T-cell (primary cell): Measurements from ENCODE around the gene PCYOX1L. TPM values are rescaled to one million over a fixed set of nuclear protein-coding genes. Genes with fewer than 3 reads are reported as not detected.
"Not testable (repeated sequence)": the region's sequence is repeated elsewhere in the genome, so short reads cannot be mapped to it uniquely, and the experiment has no call there.

ENCODE experiments used
- ATAC-seq, 4 experiments: fragments of 200-7000 bp in 3 of 4; fragments of 150-1000 bp in 1 of 4; cut with Tn5 transposase; replicated peaks in 1 of 4; 1 replicate in 3 of 4; 2 replicates in 1 of 4; pipeline ENCODE4 v1.10.0; 2021; ENCODE audit warnings: moderate library complexity in 3 of 4, mild to moderate bottlenecking in 2 of 4, moderate number of reproducible peaks in 1 of 4
- CTCF ChIA-PET, 2 donors: fragments of 300-600 bp; sonication (Branson Sonifier 250); formaldehyde crosslinking; loops; one replicate each; lab custom pipeline; 2022; ENCODE audit warnings: antibody characterized with exemption in 2 of 2; lab: Charles Lee
- POLR2A ChIA-PET, 2 donors: fragments of 300-600 bp; sonication (Branson Sonifier 250); formaldehyde crosslinking; loops; one replicate each; lab custom pipeline; 2022; ENCODE audit warnings: antibody characterized with exemption in 2 of 2; lab: Charles Lee
- DNase-seq, 35 experiments: peaks; one replicate each; pipeline versions ENCODE4 v3.0.0 to v3.0.0-alpha.2; 2013 to 2023
- H3K27ac ChIP-seq: one replicate; pipeline ENCODE4 v1.5.1; 2013; ENCODE audit warnings: low read length
- H3K27me3 ChIP-seq, 2 experiments: replicated peaks in 1 of 2; 1 replicate in 1 of 2; 2 replicates in 1 of 2; pipeline versions ENCODE4 v1.6.1 to v1.7.0; 2013; ENCODE audit warnings: low read length in 1 of 2, mixed read lengths in 1 of 2; ENCODE audit not compliant: control insufficient read depth in 2 of 2, insufficient read depth in 2 of 2; ENCODE audit errors: extremely low read depth in 1 of 2
- H3K36me3 ChIP-seq, 2 donors: 1 replicate in 1 of 2; 2 replicates in 1 of 2; pipeline versions ENCODE4 v1.6.1 to v1.7.0; 2013; ENCODE audit warnings: low read length in 1 of 2; ENCODE audit not compliant: control insufficient read depth in 2 of 2, insufficient read depth in 1 of 2; ENCODE audit errors: extremely low read depth in 1 of 2
- H3K4me1 ChIP-seq, 2 experiments: 1 replicate in 1 of 2; 2 replicates in 1 of 2; pipeline versions ENCODE4 v1.6.1 to v1.7.0; 2013; ENCODE audit warnings: low read length in 2 of 2, mixed read lengths in 1 of 2; ENCODE audit not compliant: insufficient read depth in 2 of 2, control insufficient read depth in 1 of 2; ENCODE audit errors: extremely low read depth in 1 of 2
- H3K4me3 ChIP-seq, 2 donors: 1 replicate in 1 of 2; 2 replicates in 1 of 2; pipeline versions ENCODE4 v1.5.1 to v1.7.0; 2013; ENCODE audit warnings: mild to moderate bottlenecking in 2 of 2, low read length in 1 of 2, moderate library complexity in 1 of 2; ENCODE audit not compliant: control insufficient read depth in 1 of 2; ENCODE audit errors: extremely low read depth in 1 of 2
- H3K9me3 ChIP-seq: 2 replicates; pipeline ENCODE4 v1.7.0; 2013
- H3K27ac Mint-ChIP-seq, 2 donors: one replicate each; pipeline ENCODE4 v1.8.0; 2020 to 2021; ENCODE audit warnings: mild to moderate bottlenecking in 2 of 2, mixed read lengths in 2 of 2
- H3K27me3 Mint-ChIP-seq, 2 donors: one replicate each; pipeline ENCODE4 v1.8.0; 2021 to 2022; ENCODE audit warnings: mixed read lengths in 2 of 2
- H3K36me3 Mint-ChIP-seq: one replicate; pipeline ENCODE4 v1.8.0; 2021; ENCODE audit warnings: mixed read lengths
- H3K4me1 Mint-ChIP-seq, 3 donors: one replicate each; pipeline ENCODE4 v1.8.0; 2020 to 2022; ENCODE audit warnings: mixed read lengths in 3 of 3, mild to moderate bottlenecking in 1 of 3
- H3K4me3 Mint-ChIP-seq, 3 donors: one replicate each; pipeline ENCODE4 v1.8.0; 2020 to 2022; ENCODE audit warnings: mild to moderate bottlenecking in 3 of 3, mixed read lengths in 3 of 3, moderate library complexity in 3 of 3
- H3K9me3 Mint-ChIP-seq, 3 donors: one replicate each; pipeline ENCODE4 v1.8.0; 2020 to 2022; ENCODE audit warnings: mixed read lengths in 3 of 3
- WGBS: methylation state at CpG from one replicate; pipeline ENCODE4 v1.1.5; 2013; ENCODE audit warnings: missing lambda C conversion rate; ENCODE audit not compliant: insufficient coverage; 5-methylcytosine and 5-hydroxymethylcytosine counted together
- total RNA-seq, 35 experiments: library from RNA in 6 of 35; stranded (reverse) in 6 of 35; fragments of 120-200 nt in 1 of 35; gene quantifications; one replicate each; pipeline versions ENCODE4 v1.2.1 to v1.2.4 and lab custom pipeline; 2013 to 2026

Gene PCYOX1L
- total RNA-seq, 5 donors from 2014 or later (not counting 1 experiment from before 2014, with no cell fraction given), result 26.9 to 40.2 (median 35.0) TPM

- H3K4me1 Mint-ChIP-seq, result peaks cover 0 to 4% (median under 1%) of the 10 kb centered on the region in 3 donors
- Histone ChIP-seq H3K4me3 (no peak overlapping the region), H3K4me1 (peaks cover 0 to under 1% of the 10 kb centered on the region in 2 experiments), H3K9me3 (no peaks in the 10 kb centered on the region), H3K27me3 (peaks cover 0 to 5% of the 10 kb centered on the region in 2 experiments), H3K36me3 (no peaks in the 10 kb centered on the region), H3K27ac (no peak overlapping the region)
- POLR2A ChIA-PET, result no interaction called here
- no peaks in the 10 kb centered on the region for H3K27me3 Mint-ChIP-seq
- DNase-seq (no peak), ATAC-seq (no peak)
- no peaks in the 10 kb centered on the region for H3K36me3 Mint-ChIP-seq
- CTCF ChIA-PET, result interaction anchor here in 1 of 2 donors (0.5 to 0.7 kb wide), 2 partner anchors 77 to 647 kb away, joined by 3 to 4 read pairs; no protein-coding TSS in a partner anchor
- no peaks in the 10 kb centered on the region for H3K9me3 Mint-ChIP-seq
- WGBS, result 92% methylated on average over 4 of the region's 9 CpGs
- no peak overlapping the region for H3K27ac Mint-ChIP-seq
- H3K4me3 Mint-ChIP-seq, result no peak overlapping the region
Observed at GRCh38 chr5:149387081-149387631, 29.3 kb downstream of the PCYOX1L start.

- H3K27ac Mint-ChIP-seq, result no peak overlapping the region
- Histone ChIP-seq H3K36me3 (no peaks in the 10 kb centered on the region), H3K9me3 (no peaks in the 10 kb centered on the region), H3K4me3 (no peak overlapping the region), H3K27me3 (peaks cover 0 to 2% of the 10 kb centered on the region in 2 experiments), H3K27ac (no peak overlapping the region), H3K4me1 (no peaks in the 10 kb centered on the region)
- no peaks in the 10 kb centered on the region for H3K36me3 Mint-ChIP-seq
- no peaks in the 10 kb centered on the region for H3K9me3 Mint-ChIP-seq
- DNase-seq, result no peak
- ATAC-seq, result no peak
- H3K27me3 Mint-ChIP-seq, result no peaks in the 10 kb centered on the region
- 100% methylated on average over 1 of the region's 1 CpG for WGBS
- no peak overlapping the region for H3K4me3 Mint-ChIP-seq
- peaks cover 0 to 4% (median 0%) of the 10 kb centered on the region in 3 donors for H3K4me1 Mint-ChIP-seq
- ChIA-PET CTCF (interaction anchor here in 1 of 2 donors (0.7 kb wide), 1 partner anchor 599 kb away, joined by 5 read pairs; no protein-coding TSS in a partner anchor), POLR2A (no interaction called here)
Observed at GRCh38 chr5:149387982-149388381, 30.1 kb downstream of the PCYOX1L start.

- Mint-ChIP-seq H3K36me3 (no peaks in the 10 kb centered on the region), H3K9me3 (no peaks in the 10 kb centered on the region), H3K4me3 (no peak overlapping the region), H3K27me3 (no peaks in the 10 kb centered on the region), H3K27ac (no peak overlapping the region), H3K4me1 (peaks cover 0 to 4% (median 0%) of the 10 kb centered on the region in 3 donors)
- POLR2A ChIA-PET, result no interaction called here
- no peaks in the 10 kb centered on the region for H3K4me1 ChIP-seq
- no peaks in the 10 kb centered on the region for H3K9me3 ChIP-seq
- no peaks in the 10 kb centered on the region for H3K36me3 ChIP-seq
- no peak overlapping the region for H3K27ac ChIP-seq
- ATAC-seq (no peak), DNase-seq (no peak)
- H3K27me3 ChIP-seq, result no peaks in the 10 kb centered on the region
- H3K4me3 ChIP-seq, result no peak overlapping the region
- WGBS, result 84% methylated on average over 5 of the region's 7 CpGs
- CTCF ChIA-PET, result no interaction called here
Observed at GRCh38 chr5:149388498-149389190, 30.8 kb downstream of the PCYOX1L start.

- Histone ChIP-seq H3K9me3 (no peaks in the 10 kb centered on the region), H3K36me3 (no peaks in the 10 kb centered on the region), H3K27me3 (no peaks in the 10 kb centered on the region), H3K4me1 (no peaks in the 10 kb centered on the region), H3K4me3 (no peak overlapping the region), H3K27ac (no peak overlapping the region)
- ATAC-seq (no peak), DNase-seq (no peak)
- Mint-ChIP-seq H3K36me3 (no peaks in the 10 kb centered on the region), H3K9me3 (no peaks in the 10 kb centered on the region), H3K27ac (no peak overlapping the region), H3K27me3 (no peaks in the 10 kb centered on the region), H3K4me3 (no peak overlapping the region), H3K4me1 (peaks cover 0 to 4% (median 0%) of the 10 kb centered on the region in 3 donors)
- CTCF ChIA-PET, result interaction anchor here in 1 of 2 donors (0.6 kb wide), 2 partner anchors 71 to 1026 kb away, joined by 3 read pairs; no protein-coding TSS in a partner anchor
- POLR2A ChIA-PET, result no interaction called here
- WGBS, result 77% methylated on average over 6 of the region's 11 CpGs
Observed at GRCh38 chr5:149389552-149390495, 32.0 kb downstream of the PCYOX1L start.

- DNase-seq, H3K9me3 ChIP-seq, H3K4me3 Mint-ChIP-seq, H3K27me3 ChIP-seq, H3K4me1 Mint-ChIP-seq, POLR2A ChIA-PET, H3K9me3 Mint-ChIP-seq, H3K36me3 ChIP-seq, H3K4me3 ChIP-seq, H3K36me3 Mint-ChIP-seq, H3K27ac ChIP-seq, H3K27me3 Mint-ChIP-seq, ATAC-seq, H3K4me1 ChIP-seq, H3K27ac Mint-ChIP-seq: not testable (repeated sequence)
- CTCF ChIA-PET, result interaction anchor here (0.6 to 0.7 kb wide), 4 partner anchors 8 to 998 kb away, joined by 3 read pairs; no protein-coding TSS in a partner anchor
- 80% methylated on average over 4 of the region's 6 CpGs for WGBS
Observed at GRCh38 chr5:149391076-149391475, 33.2 kb downstream of the PCYOX1L start.

GRCh38 chr5:149391524-149391923 lies 33.7 kb downstream of the PCYOX1L start:
- Histone ChIP-seq H3K27ac (no peak overlapping the region), H3K27me3 (no peaks in the 10 kb centered on the region), H3K4me1 (no peaks in the 10 kb centered on the region), H3K4me3 (no peak overlapping the region), H3K9me3 (no peaks in the 10 kb centered on the region), H3K36me3 (no peaks in the 10 kb centered on the region)
- 82% methylated on average over 5 of the region's 6 CpGs for WGBS
- H3K36me3 Mint-ChIP-seq, result no peaks in the 10 kb centered on the region
- H3K27ac Mint-ChIP-seq, result no peak overlapping the region
- no peak overlapping the region for H3K4me3 Mint-ChIP-seq
- DNase-seq (no peak), ATAC-seq (no peak)
- H3K9me3 Mint-ChIP-seq, result no peaks in the 10 kb centered on the region
- ChIA-PET POLR2A (no interaction called here), CTCF (interaction anchor here in 1 of 2 donors (1.2 kb wide), 1 partner anchor 9 kb away, joined by 3 read pairs; no protein-coding TSS in a partner anchor)
- H3K4me1 Mint-ChIP-seq, result peaks cover 0 to 4% (median 0%) of the 10 kb centered on the region in 3 donors
- no peaks in the 10 kb centered on the region for H3K27me3 Mint-ChIP-seq
